ENCODE results near the gene LASP1NB.

The LASP1NB gene

GRCh38 chr17:38978180-38978579 is 52.8 kb downstream of the LASP1NB start:
- H3K4me3 ChIP-seq (ENCODE audit: low read depth in 1 of 2, low read length in 1 of 2): no peak overlapping the region
- no peaks in the 10 kb centered on the region for H3K36me3 ChIP-seq
- H3K4me1 ChIP-seq (ENCODE audit: control insufficient read depth in 1 of 2, insufficient read depth in 1 of 2, low read depth in 1 of 2, low read length in 1 of 2): peaks cover 5 to 8% of the 10 kb centered on the region in 2 experiments
- H3K9me3 ChIP-seq: no peaks in the 10 kb centered on the region
- H3K27ac ChIP-seq: no peak overlapping the region
- no peaks in the 10 kb centered on the region for H3K27me3 ChIP-seq
- TF ChIP-seq CTCF (IDR thresholded peaks at IDR 0.05): no peak

Measured in neutrophil (primary cell).